LNCaP clone FGC (cell line): ENCODE results near the gene LAMTOR5.
A peak's percentile ranks its signal among the peaks of the same experiment; 100 is the strongest.
"Not testable (repeated sequence)": the region's sequence is repeated elsewhere in the genome, so short reads cannot be mapped to it uniquely, and the experiment has no call there.

Experiments
- DNase-seq: peaks from one replicate; pipeline ENCODE4 v3.0.0-alpha.2; 2011; ENCODE audit warnings: low read depth
- H3K4me3 ChIP-seq: 2 replicates; pipeline ENCODE4 v1.5.1; 2011; ENCODE audit warnings: mild to moderate bottlenecking, low read depth, low read length, control low read depth
- TF ChIP-seq, protein P1 (sequence below): IDR thresholded peaks from 2 replicates; pipeline ENCODE4 v1.5.1; 2012; ENCODE audit warnings: mild to moderate bottlenecking; ENCODE audit not compliant: control insufficient read depth, insufficient read depth; ENCODE audit errors: extremely low read depth

LAMTOR5 gene

GRCh38 chr1:110438893-110439292 is 31.4 kb upstream of the LAMTOR5 start:
- TF ChIP-seq, protein P1, sequence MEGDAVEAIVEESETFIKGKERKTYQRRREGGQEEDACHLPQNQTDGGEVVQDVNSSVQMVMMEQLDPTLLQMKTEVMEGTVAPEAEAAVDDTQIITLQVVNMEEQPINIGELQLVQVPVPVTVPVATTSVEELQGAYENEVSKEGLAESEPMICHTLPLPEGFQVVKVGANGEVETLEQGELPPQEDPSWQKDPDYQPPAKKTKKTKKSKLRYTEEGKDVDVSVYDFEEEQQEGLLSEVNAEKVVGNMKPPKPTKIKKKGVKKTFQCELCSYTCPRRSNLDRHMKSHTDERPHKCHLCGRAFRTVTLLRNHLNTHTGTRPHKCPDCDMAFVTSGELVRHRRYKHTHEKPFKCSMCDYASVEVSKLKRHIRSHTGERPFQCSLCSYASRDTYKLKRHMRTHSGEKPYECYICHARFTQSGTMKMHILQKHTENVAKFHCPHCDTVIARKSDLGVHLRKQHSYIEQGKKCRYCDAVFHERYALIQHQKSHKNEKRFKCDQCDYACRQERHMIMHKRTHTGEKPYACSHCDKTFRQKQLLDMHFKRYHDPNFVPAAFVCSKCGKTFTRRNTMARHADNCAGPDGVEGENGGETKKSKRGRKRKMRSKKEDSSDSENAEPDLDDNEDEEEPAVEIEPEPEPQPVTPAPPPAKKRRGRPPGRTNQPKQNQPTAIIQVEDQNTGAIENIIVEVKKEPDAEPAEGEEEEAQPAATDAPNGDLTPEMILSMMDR: no peak
- no peak overlapping the region for H3K4me3 ChIP-seq
- DNase-seq: no peak

GRCh38 chr1:110437645-110438299 is 30.3 kb upstream of the LAMTOR5 start:
- not testable (repeated sequence) for H3K4me3 ChIP-seq, DNase-seq

GRCh38 chr1:110436635-110437034 is 29.1 kb upstream of the LAMTOR5 start:
- DNase-seq: no peak
- TF ChIP-seq, protein P1: no peak
- H3K4me3 ChIP-seq: no peak overlapping the region

- TF ChIP-seq, protein P1: no peak
- H3K4me3 ChIP-seq: no peak overlapping the region
- DNase-seq: no peak
These were observed 27.5 kb upstream of the LAMTOR5 start for GRCh38 chr1:110434946-110435345.

GRCh38 chr1:110433803-110434202 is 26.3 kb upstream of the LAMTOR5 start:
- peak; percentile 18 for DNase-seq
- TF ChIP-seq, protein P1: peak; percentile 38
- H3K4me3 ChIP-seq: no peak overlapping the region

DNA sequence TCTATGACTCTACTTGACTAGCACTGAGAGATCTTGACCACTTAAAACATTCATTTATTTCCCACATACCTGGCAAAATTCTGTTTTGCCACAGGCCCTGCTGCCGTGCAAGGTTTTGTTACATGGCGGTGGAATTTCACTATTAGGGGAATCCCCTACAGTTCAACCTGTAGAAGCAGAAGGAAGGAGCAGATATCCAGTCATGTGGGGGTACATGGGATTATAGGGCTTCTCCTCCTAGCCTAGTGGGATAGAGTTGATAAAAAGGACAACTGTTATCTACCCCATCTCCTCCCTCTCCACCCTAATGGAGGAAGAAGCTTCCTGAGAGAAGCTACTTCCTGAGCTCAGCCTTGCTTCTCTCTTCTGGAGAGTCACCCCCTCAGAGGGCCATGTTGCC is 25.7 kb upstream of the LAMTOR5 start:
- no peak for DNase-seq
- H3K4me3 ChIP-seq: no peak overlapping the region
- TF ChIP-seq, protein P1: no peak

DNA sequence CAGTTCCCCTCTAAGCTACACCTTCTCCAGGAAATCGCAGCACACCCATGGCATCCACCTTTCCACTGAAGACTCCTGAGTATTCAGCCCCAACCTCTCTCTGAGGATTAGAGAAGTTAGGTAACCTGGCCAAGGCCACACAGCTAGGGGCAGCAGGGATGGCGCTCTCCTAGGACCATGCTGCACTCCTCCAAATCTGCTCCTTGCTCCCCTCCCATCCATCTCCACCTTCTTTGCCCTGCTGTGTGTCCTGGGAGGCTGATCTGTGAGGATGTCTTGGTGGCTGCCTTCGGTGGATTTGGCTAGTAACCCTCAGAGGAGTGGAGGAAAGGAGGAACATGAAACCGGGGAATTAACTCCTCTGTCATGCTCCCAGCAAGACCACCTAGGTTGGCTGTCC is 23.4 kb upstream of the LAMTOR5 start:
- H3K4me3 ChIP-seq: no peak overlapping the region
- no peak for DNase-seq
- TF ChIP-seq, protein P1: no peak

- DNase-seq: no peak
- H3K4me3 ChIP-seq: no peak overlapping the region
- TF ChIP-seq, protein P1: no peak
These were observed 22.9 kb upstream of the LAMTOR5 start for GRCh38 chr1:110430366-110430765.
